A549 (cell line): ENCODE results near the gene ATRN.

ENCODE experiments used
- CHD2 ChIP-seq: fragments of 150-350 bp; IDR thresholded peaks from 2 replicates; pipeline ENCODE4 v1.6.1; 2014; ENCODE audit warnings: low read length; ENCODE audit not compliant: partially characterized antibody
- EP300 ChIP-seq, 2 experiments: fragments of >200 bp; sonication (Bioruptor Twin); formaldehyde crosslinking; IDR thresholded peaks; 2 replicates in 1 of 2; 3 replicates in 1 of 2; pipeline ENCODE4 v1.6.1; 2016 to 2017
- KDM5A ChIP-seq: fragments of 200-600 bp; sonication (generic); IDR thresholded peaks from 2 replicates; pipeline ENCODE4 v1.6.1; 2016; ENCODE audit warnings: antibody characterized with exemption, mild to moderate bottlenecking
- RCOR1 ChIP-seq: fragments of 150-350 bp; IDR thresholded peaks from 2 replicates; pipeline ENCODE4 v1.6.1; 2014; ENCODE audit warnings: antibody characterized with exemption, low read length, low read depth
- TF ChIP-seq, protein P1 (sequence below): fragments of 150-350 bp; IDR thresholded peaks from 2 replicates; pipeline ENCODE4 v1.6.1; 2014; ENCODE audit warnings: low read depth, mild to moderate bottlenecking, low read length
- TF ChIP-seq, protein P2 (sequence below): fragments of >200 bp; sonication (Bioruptor Twin); formaldehyde crosslinking; IDR thresholded peaks from 3 replicates; pipeline ENCODE4 v1.5.1; 2016
- TF ChIP-seq, protein P3 (sequence below): fragments of 250-450 bp; sonication (Bioruptor Pico); IDR thresholded peaks from 2 replicates; pipeline ENCODE4 v1.5.0; 2021; ENCODE audit warnings: mild to moderate bottlenecking, moderate library complexity, borderline replicate concordance
- TF ChIP-seq, protein P4 (sequence below): fragments of 200-600 bp; sonication (generic); IDR thresholded peaks from 2 replicates; pipeline ENCODE4 v1.6.1; 2016; ENCODE audit warnings: antibody characterized with exemption, mild to moderate bottlenecking, moderate library complexity

DNA sequence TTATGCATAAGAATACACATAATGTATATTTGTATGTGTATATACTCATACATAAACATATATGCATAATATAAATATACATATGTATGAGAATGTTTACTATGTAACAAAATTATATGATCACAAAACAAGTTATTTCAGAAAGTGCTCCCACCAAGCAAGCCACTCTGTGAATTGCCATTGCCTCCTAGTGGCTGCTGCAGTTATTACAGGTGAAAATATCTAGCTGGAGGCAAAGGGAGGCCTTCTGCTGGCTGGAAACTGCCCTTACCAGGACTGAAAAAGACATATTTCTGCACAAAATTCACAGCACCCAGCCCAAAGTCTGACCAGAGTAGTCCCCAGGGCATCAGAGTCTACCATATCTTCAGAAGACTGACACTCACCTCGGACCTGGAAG is 225.4 kb downstream of the ATRN start:
- no peak for TF ChIP-seq RCOR1
- TF ChIP-seq, protein P1, sequence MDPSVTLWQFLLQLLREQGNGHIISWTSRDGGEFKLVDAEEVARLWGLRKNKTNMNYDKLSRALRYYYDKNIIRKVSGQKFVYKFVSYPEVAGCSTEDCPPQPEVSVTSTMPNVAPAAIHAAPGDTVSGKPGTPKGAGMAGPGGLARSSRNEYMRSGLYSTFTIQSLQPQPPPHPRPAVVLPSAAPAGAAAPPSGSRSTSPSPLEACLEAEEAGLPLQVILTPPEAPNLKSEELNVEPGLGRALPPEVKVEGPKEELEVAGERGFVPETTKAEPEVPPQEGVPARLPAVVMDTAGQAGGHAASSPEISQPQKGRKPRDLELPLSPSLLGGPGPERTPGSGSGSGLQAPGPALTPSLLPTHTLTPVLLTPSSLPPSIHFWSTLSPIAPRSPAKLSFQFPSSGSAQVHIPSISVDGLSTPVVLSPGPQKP, result no peak
- no peak for TF ChIP-seq EP300 (IDR thresholded peaks at IDR 0.05)
- TF ChIP-seq, protein P2, sequence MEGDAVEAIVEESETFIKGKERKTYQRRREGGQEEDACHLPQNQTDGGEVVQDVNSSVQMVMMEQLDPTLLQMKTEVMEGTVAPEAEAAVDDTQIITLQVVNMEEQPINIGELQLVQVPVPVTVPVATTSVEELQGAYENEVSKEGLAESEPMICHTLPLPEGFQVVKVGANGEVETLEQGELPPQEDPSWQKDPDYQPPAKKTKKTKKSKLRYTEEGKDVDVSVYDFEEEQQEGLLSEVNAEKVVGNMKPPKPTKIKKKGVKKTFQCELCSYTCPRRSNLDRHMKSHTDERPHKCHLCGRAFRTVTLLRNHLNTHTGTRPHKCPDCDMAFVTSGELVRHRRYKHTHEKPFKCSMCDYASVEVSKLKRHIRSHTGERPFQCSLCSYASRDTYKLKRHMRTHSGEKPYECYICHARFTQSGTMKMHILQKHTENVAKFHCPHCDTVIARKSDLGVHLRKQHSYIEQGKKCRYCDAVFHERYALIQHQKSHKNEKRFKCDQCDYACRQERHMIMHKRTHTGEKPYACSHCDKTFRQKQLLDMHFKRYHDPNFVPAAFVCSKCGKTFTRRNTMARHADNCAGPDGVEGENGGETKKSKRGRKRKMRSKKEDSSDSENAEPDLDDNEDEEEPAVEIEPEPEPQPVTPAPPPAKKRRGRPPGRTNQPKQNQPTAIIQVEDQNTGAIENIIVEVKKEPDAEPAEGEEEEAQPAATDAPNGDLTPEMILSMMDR, result peak; percentile 36; the same call in 2 of the 3 replicates
- TF ChIP-seq CHD2, result no peak
- TF ChIP-seq, protein P3, sequence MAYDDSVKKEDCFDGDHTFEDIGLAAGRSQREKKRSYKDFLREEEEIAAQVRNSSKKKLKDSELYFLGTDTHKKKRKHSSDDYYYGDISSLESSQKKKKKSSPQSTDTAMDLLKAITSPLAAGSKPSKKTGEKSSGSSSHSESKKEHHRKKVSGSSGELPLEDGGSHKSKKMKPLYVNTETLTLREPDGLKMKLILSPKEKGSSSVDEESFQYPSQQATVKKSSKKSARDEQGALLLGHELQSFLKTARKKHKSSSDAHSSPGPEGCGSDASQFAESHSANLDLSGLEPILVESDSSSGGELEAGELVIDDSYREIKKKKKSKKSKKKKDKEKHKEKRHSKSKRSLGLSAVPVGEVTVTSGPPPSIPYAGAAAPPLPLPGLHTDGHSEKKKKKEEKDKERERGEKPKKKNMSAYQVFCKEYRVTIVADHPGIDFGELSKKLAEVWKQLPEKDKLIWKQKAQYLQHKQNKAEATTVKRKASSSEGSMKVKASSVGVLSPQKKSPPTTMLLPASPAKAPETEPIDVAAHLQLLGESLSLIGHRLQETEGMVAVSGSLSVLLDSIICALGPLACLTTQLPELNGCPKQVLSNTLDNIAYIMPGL (CRISPR knock-in tag), result no peak
- no peak for TF ChIP-seq KDM5A
- TF ChIP-seq, protein P4, sequence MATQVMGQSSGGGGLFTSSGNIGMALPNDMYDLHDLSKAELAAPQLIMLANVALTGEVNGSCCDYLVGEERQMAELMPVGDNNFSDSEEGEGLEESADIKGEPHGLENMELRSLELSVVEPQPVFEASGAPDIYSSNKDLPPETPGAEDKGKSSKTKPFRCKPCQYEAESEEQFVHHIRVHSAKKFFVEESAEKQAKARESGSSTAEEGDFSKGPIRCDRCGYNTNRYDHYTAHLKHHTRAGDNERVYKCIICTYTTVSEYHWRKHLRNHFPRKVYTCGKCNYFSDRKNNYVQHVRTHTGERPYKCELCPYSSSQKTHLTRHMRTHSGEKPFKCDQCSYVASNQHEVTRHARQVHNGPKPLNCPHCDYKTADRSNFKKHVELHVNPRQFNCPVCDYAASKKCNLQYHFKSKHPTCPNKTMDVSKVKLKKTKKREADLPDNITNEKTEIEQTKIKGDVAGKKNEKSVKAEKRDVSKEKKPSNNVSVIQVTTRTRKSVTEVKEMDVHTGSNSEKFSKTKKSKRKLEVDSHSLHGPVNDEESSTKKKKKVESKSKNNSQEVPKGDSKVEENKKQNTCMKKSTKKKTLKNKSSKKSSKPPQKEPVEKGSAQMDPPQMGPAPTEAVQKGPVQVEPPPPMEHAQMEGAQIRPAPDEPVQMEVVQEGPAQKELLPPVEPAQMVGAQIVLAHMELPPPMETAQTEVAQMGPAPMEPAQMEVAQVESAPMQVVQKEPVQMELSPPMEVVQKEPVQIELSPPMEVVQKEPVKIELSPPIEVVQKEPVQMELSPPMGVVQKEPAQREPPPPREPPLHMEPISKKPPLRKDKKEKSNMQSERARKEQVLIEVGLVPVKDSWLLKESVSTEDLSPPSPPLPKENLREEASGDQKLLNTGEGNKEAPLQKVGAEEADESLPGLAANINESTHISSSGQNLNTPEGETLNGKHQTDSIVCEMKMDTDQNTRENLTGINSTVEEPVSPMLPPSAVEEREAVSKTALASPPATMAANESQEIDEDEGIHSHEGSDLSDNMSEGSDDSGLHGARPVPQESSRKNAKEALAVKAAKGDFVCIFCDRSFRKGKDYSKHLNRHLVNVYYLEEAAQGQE, result no peak
